LNCaP clone FGC (cell line): ENCODE data around the gene OR5F1.

Source experiments
- DNase-seq: peaks from one replicate; pipeline ENCODE4 v3.0.0-alpha.2; 2011; ENCODE audit warnings: low read depth
- H3K4me3 ChIP-seq: 2 replicates; pipeline ENCODE4 v1.5.1; 2011; ENCODE audit warnings: mild to moderate bottlenecking, low read depth, low read length, control low read depth
- TF ChIP-seq, protein P1 (sequence below): IDR thresholded peaks from 2 replicates; pipeline ENCODE4 v1.5.1; 2012; ENCODE audit warnings: mild to moderate bottlenecking; ENCODE audit not compliant: control insufficient read depth, insufficient read depth; ENCODE audit errors: extremely low read depth

OR5F1 gene

DNA sequence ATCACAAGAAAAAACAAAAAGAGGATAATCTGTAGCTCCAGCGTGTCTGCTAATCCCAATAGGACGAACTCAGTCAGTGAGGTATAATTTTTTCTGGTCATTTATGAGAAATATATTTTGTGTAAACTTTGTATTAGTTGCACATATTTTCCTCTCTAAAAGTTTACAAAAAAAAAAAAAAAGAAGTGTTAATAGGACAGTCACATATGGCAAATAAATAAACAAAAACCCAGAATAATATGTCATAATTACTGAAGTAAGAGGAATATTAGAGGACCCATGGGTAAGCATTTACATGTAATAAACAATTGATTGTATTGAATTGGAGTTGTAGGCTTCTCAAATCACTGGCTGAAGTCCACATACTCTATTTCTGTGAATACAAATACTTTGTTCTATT, at the start of gene OR5F1:
TSS of gene OR5F1 (minus strand) at position 101 of the 400 bp plus-strand sequence. CDS start at position 101, 0 bp downstream.
- no peak within 1 kb of the TSS for H3K4me3 ChIP-seq
- no peak for DNase-seq
- TF ChIP-seq, protein P1, sequence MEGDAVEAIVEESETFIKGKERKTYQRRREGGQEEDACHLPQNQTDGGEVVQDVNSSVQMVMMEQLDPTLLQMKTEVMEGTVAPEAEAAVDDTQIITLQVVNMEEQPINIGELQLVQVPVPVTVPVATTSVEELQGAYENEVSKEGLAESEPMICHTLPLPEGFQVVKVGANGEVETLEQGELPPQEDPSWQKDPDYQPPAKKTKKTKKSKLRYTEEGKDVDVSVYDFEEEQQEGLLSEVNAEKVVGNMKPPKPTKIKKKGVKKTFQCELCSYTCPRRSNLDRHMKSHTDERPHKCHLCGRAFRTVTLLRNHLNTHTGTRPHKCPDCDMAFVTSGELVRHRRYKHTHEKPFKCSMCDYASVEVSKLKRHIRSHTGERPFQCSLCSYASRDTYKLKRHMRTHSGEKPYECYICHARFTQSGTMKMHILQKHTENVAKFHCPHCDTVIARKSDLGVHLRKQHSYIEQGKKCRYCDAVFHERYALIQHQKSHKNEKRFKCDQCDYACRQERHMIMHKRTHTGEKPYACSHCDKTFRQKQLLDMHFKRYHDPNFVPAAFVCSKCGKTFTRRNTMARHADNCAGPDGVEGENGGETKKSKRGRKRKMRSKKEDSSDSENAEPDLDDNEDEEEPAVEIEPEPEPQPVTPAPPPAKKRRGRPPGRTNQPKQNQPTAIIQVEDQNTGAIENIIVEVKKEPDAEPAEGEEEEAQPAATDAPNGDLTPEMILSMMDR: no peak

DNA sequence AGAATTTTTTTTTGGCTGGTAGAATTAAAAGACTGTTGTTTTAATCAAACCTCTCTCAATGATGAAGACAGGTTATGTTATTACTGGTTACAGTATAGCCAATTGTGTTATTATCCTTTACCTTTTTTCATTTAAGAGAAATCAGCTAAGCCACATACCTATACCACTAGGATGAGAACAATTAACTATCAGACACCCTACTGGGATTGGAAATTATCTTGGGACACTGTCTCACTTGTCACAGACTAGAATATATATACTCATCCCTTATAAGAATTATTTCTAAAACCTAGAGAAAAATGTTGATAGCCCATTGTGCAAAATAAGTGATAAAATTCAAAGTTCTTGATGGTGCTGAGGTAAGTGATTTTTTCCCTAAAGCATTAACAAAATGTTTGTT, 32.9 kb upstream of the OR5F1 start, which contains the start of gene OR5AS1:
TSS of gene OR5AS1 (plus strand) at position 301 of the 400 bp plus-strand sequence. CDS start 2,765 bp downstream, outside the sequence.
- TF ChIP-seq, protein P1: no peak
- no peak within 1 kb of the TSS for H3K4me3 ChIP-seq
- DNase-seq: no peak

DNA sequence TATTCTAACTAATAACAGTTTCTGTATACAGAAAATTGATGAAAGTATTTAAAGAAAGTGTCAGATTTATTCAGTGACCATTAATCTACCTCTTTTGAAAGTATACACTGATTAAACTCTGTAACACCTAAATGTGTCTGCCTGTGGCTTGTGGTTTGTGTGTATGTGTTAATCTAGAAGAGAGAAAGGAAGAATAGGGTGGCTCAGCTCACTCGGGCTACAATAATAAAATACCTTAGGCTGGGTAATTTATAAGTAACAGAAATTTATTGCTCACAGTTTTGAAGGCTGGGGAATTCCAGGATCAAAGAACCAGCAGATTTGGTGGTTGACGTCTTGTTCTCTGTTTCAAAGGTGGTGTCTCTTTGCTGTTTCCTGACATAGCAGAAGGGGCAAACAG, 19.4 kb upstream of the OR5F1 start:
- TF ChIP-seq, protein P1: no peak
- no peak for DNase-seq
- H3K4me3 ChIP-seq: no peak overlapping the region

DNA sequence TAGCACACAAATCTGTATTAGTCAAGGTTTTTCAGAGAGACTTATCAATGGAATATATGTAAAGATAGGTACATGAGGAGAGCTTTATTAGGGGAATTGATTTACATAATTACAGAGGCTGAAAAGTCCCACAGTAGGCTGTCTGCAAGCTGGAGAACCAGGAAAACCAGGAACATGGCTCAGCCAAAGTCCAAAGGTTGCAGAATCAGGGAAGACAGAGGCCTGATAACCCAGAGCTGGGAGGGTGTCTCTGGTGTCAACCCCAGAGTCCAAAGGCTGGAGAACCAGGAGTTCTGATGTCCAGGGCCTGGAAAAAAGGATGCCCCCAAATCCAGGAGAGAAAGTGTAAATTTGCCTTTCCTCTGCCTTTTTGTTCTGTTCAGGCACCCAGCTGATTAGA, 16.3 kb upstream of the OR5F1 start:
- H3K4me3 ChIP-seq: no peak overlapping the region
- TF ChIP-seq, protein P1: no peak
- no peak for DNase-seq

DNA sequence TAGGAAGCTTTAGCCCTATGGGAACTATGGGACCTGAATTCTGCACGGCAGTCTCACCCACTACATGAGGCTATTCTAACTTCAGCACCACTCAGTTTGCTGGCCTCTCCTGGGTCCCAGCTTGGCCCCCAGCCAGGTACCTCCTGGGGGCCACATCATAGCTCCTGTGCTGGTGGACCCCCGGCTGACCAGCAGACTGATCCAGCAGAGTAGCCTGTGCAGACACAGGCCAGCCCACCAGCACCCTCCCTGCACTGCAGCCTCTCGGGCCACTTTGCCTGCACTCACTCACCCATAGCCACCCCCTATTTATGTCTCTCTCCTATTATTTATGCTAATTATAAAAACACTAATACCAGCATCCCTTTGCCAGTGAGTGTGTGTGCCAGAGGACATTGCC, 23.5 kb downstream of the OR5F1 start:
- TF ChIP-seq, protein P1: no peak
- no peak overlapping the region for H3K4me3 ChIP-seq
- no peak for DNase-seq

DNA sequence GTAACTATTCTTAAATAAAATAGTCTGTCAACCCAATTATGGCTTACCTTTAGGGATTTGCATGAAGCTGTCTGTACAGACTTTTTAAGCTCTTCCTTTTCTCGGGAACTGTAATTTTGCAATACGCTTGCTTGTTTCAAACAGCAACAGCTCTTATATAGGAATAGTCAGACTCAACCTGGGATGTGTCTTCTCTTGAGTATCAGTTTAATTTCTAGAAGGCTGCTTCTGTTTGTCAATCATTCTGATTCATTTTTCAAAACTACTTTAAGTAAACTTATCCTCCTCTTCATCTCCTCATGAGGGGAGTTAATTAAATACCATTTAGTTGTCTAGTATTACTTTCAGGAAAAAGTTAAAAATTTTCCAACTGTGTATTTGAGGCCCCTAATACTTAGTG, 24.6 kb downstream of the OR5F1 start, which contains the start of gene OR10AG1:
TSS of gene OR10AG1 (minus strand) at position 101 of the 400 bp plus-strand sequence. CDS start at position 63, 38 bp downstream.
- DNase-seq: no peak
- TF ChIP-seq, protein P1: no peak
- no peak within 1 kb of the TSS for H3K4me3 ChIP-seq

DNA sequence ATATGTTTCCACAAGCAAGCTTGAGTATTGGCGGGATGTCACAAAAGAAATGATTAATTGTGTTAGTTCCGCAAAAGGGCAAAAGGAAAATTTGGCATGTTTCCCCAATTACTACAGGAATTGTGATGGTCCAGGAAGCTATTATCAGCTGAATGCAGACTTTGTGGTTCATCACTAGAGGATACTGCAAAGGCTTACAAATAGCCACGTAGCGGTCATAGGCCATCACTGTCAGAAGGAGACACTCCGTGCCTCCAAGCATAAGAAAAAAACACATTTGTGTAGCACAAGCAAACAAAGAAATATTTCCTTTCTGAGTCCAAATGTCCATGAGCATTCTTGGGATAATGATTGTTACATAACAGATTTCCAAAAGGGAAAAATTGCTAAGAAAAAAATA, 26.5 kb downstream of the OR5F1 start:
- TF ChIP-seq, protein P1: no peak
- H3K4me3 ChIP-seq: no peak overlapping the region
- no peak for DNase-seq
